Tibial artery (tissue), 4 donors: ENCODE measurements around the gene STOM.

ENCODE experiments used
- DNase-seq, 2 donors: peaks; one replicate each; pipeline ENCODE4 v3.0.0-alpha.2; 2019
- H3K27ac ChIP-seq, 2 donors: fragments of 200-600 bp; sonication (generic) in 1 of 2; 1 replicate in 1 of 2; 2 replicates in 1 of 2; pipeline ENCODE4 v1.5.1; 2018 to 2019; ENCODE audit warnings: mild to moderate bottlenecking in 1 of 2
- H3K27me3 ChIP-seq, 2 donors: fragments of 200-600 bp; sonication (generic) in 1 of 2; one replicate each; pipeline versions ENCODE4 v1.5.1 to v1.6.0; 2016 to 2019
- H3K36me3 ChIP-seq, 3 donors: fragments of 200-600 bp; sonication (generic) in 2 of 3; one replicate each; pipeline ENCODE4 v1.5.1; 2016 to 2019; ENCODE audit warnings: mild to moderate bottlenecking in 2 of 3
- H3K4me1 ChIP-seq, 4 donors: fragments of 200-600 bp; sonication (generic) in 2 of 4; 1 replicate in 3 of 4; 2 replicates in 1 of 4; pipeline ENCODE4 v1.5.1; 2016 to 2019
- H3K4me3 ChIP-seq, 2 donors: fragments of 200-600 bp; sonication (generic) in 1 of 2; 1 replicate in 1 of 2; 2 replicates in 1 of 2; pipeline ENCODE4 v1.5.1; 2018 to 2019; ENCODE audit warnings: mild to moderate bottlenecking in 2 of 2
- H3K9me3 ChIP-seq, 3 donors: fragments of 200-600 bp; sonication (generic) in 1 of 3; one replicate each; pipeline ENCODE4 v1.5.1; 2016 to 2019
- intact Hi-C: fragments of 100-400 bp; cut with DNase I; formaldehyde crosslinking; loops from one replicate; pipeline ENCODE4 v1.15.0; 2023; ENCODE audit warnings: low total_unique reads
- TF ChIP-seq, protein P1 (sequence below), 2 experiments: fragments of 200-600 bp in 1 of 2; fragments of 450-650 bp in 1 of 2; IDR thresholded peaks; one replicate each; pipeline ENCODE4 v1.5.1; 2017 to 2019; ENCODE audit warnings: antibody characterized with exemption in 2 of 2, mild to moderate bottlenecking in 1 of 2, moderate library complexity in 1 of 2

The STOM gene, protein sequence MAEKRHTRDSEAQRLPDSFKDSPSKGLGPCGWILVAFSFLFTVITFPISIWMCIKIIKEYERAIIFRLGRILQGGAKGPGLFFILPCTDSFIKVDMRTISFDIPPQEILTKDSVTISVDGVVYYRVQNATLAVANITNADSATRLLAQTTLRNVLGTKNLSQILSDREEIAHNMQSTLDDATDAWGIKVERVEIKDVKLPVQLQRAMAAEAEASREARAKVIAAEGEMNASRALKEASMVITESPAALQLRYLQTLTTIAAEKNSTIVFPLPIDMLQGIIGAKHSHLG

DNA sequence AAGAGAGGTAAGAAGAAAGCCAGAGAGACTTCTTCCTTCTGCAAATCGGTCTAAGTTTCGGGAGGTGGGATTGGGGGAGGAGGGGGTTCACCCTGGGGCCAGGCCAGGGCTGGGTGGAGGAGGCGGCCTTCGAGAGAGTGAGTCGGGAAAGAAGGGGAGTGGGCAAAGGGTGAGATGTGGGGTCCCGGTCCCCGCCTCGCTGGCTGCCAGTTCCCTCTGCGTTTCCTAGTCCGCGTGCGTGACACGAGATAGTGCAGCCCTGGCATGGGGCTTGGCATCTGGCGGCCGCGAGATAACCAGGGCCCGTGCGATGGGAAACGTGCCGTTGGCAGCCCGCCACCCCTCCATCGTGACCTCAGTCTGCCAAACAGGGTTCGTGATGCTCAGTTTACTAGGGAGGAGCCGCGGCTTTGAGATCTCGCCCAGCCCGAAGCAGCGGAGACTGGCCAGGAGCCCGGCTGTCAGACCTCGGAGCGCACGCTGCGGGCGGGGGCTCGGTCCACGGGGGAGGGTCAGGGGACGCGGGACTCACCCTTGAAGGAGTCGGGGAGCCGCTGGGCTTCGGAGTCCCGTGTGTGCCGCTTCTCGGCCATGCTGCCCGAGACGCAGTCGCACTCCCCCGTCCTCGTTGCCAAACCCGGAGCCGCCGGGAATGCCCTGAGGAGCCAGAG lies at the start of gene STOM:
Gene STOM, minus strand, starts transcription at position 656 of the 671 bp plus-strand sequence. Its CDS starts 63 bp downstream, at position 593.
- peaks cover 0 to 74% (median 57%) of the 10 kb centered on the region in 4 donors for H3K4me1 ChIP-seq
- peak; percentile 91 to 97 for DNase-seq
- intact Hi-C loops: loop anchor here (5.0 kb wide), 1 partner anchor 47 kb away; no protein-coding TSS in a partner anchor

DNA sequence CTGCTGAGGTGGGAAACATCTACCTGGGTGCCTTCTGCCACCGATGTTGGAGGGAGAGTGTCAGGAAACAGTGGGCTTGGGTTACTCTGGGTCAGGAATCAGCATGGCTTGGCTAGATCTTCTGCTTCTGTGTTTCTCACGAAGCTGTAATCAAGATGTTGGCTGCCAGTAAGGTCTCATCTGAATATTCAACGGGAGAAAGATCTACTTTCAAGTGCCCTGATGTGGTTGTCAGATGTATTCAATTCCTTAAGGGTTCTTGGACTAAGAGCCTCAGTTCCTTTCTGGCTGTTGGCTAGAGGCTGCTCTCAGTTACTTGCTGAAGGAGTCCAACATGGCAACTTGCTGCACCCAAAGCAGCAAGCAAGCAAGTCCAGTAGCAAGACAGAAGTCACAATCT lies 41.9 kb upstream of the STOM start:
- Histone ChIP-seq H3K4me3 (no peak overlapping the region), H3K27me3 (no peaks in the 10 kb centered on the region), H3K36me3 (no peaks in the 10 kb centered on the region), H3K4me1 (peaks cover 0 to 4% (median 0%) of the 10 kb centered on the region in 4 donors), H3K27ac (no peak overlapping the region), H3K9me3 (no peaks in the 10 kb centered on the region)
- intact Hi-C loops: no loop called here
- TF ChIP-seq, protein P1, sequence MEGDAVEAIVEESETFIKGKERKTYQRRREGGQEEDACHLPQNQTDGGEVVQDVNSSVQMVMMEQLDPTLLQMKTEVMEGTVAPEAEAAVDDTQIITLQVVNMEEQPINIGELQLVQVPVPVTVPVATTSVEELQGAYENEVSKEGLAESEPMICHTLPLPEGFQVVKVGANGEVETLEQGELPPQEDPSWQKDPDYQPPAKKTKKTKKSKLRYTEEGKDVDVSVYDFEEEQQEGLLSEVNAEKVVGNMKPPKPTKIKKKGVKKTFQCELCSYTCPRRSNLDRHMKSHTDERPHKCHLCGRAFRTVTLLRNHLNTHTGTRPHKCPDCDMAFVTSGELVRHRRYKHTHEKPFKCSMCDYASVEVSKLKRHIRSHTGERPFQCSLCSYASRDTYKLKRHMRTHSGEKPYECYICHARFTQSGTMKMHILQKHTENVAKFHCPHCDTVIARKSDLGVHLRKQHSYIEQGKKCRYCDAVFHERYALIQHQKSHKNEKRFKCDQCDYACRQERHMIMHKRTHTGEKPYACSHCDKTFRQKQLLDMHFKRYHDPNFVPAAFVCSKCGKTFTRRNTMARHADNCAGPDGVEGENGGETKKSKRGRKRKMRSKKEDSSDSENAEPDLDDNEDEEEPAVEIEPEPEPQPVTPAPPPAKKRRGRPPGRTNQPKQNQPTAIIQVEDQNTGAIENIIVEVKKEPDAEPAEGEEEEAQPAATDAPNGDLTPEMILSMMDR (IDR thresholded peaks at IDR 0.05): no peak
- DNase-seq: no peak

More for the DNA sequence above, at the start of gene STOM:
- TF ChIP-seq, protein P1 (IDR thresholded peaks at IDR 0.05): no peak
- peak within 1 kb of the TSS; percentile 93 to 98 for H3K27ac ChIP-seq
- H3K27me3 ChIP-seq: no peaks in the 10 kb centered on the region
- H3K9me3 ChIP-seq: no peaks in the 10 kb centered on the region
- H3K36me3 ChIP-seq: no peaks in the 10 kb centered on the region
- H3K4me3 ChIP-seq: peak within 1 kb of the TSS; percentile 62 to 74

DNA sequence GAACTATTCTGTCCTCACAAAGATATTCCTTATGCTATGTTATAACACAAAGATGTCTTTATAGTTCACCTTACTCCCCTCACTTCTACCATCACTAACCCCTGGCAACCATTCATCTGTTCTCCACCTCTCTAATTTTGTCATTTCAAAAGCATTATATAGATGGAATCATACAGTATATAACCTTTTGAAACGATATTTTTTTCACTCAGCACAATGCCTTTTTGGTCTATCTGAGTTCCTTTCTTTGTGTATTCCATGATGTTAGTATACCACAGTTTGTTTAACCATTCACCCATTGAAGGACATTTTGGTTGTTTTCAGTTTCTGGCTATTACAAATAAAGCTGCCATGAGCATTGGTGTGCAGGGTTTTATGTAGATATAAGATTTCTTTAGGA lies 35.8 kb upstream of the STOM start:
- TF ChIP-seq, protein P1 (IDR thresholded peaks at IDR 0.05): no peak
- Histone ChIP-seq H3K27ac (no peak overlapping the region), H3K9me3 (no peaks in the 10 kb centered on the region), H3K36me3 (no peaks in the 10 kb centered on the region), H3K4me1 (peaks cover 0 to 4% (median 0%) of the 10 kb centered on the region in 4 donors), H3K4me3 (no peak overlapping the region), H3K27me3 (no peaks in the 10 kb centered on the region)
- intact Hi-C loops: no loop called here
- no peak for DNase-seq

DNA sequence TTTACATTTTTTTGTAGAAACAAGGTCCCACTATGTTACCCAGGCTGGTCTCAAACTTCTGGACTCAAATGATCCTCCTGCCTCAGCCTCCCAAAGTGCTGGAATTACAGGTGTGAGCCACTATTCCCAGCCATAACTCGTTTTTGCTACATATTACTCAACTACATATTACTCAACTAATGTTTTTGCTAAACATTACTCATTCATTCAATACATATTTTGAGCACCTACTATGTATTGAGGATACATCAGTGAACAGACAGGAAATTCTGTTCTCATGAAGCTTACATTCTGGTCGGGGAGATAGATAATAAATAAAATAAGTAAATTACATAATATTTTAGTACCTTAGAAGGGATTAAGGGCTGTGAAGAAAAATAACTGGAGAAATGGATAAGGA lies 34.9 kb upstream of the STOM start:
- no peak overlapping the region for H3K27ac ChIP-seq
- no peak for DNase-seq
- H3K4me3 ChIP-seq: no peak overlapping the region
- TF ChIP-seq, protein P1 (IDR thresholded peaks at IDR 0.05): no peak
- intact Hi-C loops: loop anchor here (5.0 kb wide), 1 partner anchor 178 kb away; no protein-coding TSS in a partner anchor
- no peaks in the 10 kb centered on the region for H3K27me3 ChIP-seq
- H3K36me3 ChIP-seq: no peaks in the 10 kb centered on the region
- H3K9me3 ChIP-seq: no peaks in the 10 kb centered on the region
- peaks cover 0 to 4% (median 0%) of the 10 kb centered on the region in 4 donors for H3K4me1 ChIP-seq

DNA sequence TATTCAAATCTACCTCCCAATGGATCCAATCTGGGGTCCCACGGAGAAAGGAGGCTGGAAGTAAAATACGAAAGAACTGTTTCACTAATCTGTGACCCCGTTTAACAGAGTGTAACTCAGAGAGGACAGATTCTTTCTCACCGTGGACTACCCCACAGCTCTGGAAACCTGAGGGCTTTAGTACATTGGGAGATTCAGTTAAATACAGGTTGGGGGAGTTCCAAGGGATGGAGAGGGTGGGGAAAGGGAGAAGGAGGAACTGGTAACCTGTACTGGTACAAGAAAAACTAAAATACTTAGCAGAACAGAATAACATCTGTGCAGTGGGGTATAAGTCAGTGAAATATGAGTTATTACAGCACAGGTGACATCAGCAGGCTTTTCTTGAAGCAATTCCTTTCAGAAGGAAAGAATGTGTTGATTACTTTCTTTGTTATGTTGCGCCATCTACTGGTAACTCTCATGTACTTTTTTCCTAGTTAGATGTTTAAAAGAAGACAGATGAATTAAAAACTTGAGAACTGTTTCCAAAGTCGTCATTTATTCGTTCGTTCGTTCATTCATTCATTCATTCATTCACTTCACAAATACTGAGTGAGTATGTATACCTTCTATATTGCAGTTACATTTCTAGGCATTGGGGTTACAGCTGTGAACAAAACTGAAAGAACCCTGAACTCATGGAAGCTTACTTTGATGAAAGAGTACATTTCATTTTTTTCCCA lies 30.0 kb upstream of the STOM start:
- no peak for DNase-seq
- H3K9me3 ChIP-seq: peaks cover 0 to 5% (median 0%) of the 10 kb centered on the region in 3 donors
- intact Hi-C loops: loop anchor here (2.0 to 5.0 kb wide), 2 partner anchors 173 to 187 kb away; no protein-coding TSS in a partner anchor
- no peak overlapping the region for H3K4me3 ChIP-seq
- H3K36me3 ChIP-seq: no peaks in the 10 kb centered on the region
- TF ChIP-seq, protein P1 (IDR thresholded peaks at IDR 0.05): peak; percentile 70 to 85
- no peak overlapping the region for H3K27ac ChIP-seq
- H3K27me3 ChIP-seq: no peaks in the 10 kb centered on the region
- no peaks in the 10 kb centered on the region for H3K4me1 ChIP-seq
